LNCAP (cell line): ENCODE results near the gene PDZD4.

ENCODE experiments used
- CTCF ChIP-seq: fragments of 450-650 bp; IDR thresholded peaks from 2 replicates; pipeline ENCODE4 v1.5.1; 2017; ENCODE audit warnings: mild to moderate bottlenecking

The PDZD4 gene

GRCh38 chrX:153845195-153845594 is 14.9 kb upstream of the PDZD4 start:
- no peak for TF ChIP-seq CTCF

GRCh38 chrX:153844509-153845082 is 14.3 kb upstream of the PDZD4 start:
- TF ChIP-seq CTCF: no peak

- TF ChIP-seq CTCF: no peak
Measured at GRCh38 chrX:153836921-153837320, 6.6 kb upstream of the PDZD4 start.

- no peak for TF ChIP-seq CTCF
Measured at GRCh38 chrX:153832728-153833127, 2.4 kb upstream of the PDZD4 start.

GRCh38 chrX:153831429-153832150 is 1.2 kb upstream of the PDZD4 start:
- TF ChIP-seq CTCF: no peak

- no peak for TF ChIP-seq CTCF
Measured at GRCh38 chrX:153830640-153831428, 490 bp upstream of the PDZD4 start.

- TF ChIP-seq CTCF: no peak
Measured at GRCh38 chrX:153829549-153829798, 870 bp downstream of the PDZD4 start.
